ELR (cell line): ENCODE data around the gene TP53I11.

Source experiments
- DNase-seq: peaks from one replicate; pipeline ENCODE4 v3.0.0-alpha.2; 2015; ENCODE audit warnings: low read depth

The TP53I11 gene

DNA sequence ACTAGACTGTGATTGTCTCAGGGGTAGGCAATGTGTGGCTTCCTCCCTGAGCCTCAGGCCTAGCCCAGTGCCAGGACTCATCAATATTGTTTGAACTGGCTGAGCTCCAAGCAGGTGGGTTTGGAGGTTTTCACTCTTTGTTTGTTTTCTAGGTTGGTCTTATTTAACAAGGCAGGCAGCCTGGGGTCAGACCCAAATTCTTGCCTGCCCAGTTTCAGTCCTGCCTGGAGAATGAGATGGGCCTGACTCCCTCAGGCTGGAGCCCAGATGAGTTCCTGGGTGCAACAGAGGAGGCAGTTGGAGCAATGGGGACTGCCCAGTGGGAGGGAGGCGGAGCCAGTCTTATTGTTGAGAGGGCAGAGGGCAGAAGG lies 28.3 kb upstream of the TP53I11 start:
- DNase-seq = no peak

DNA sequence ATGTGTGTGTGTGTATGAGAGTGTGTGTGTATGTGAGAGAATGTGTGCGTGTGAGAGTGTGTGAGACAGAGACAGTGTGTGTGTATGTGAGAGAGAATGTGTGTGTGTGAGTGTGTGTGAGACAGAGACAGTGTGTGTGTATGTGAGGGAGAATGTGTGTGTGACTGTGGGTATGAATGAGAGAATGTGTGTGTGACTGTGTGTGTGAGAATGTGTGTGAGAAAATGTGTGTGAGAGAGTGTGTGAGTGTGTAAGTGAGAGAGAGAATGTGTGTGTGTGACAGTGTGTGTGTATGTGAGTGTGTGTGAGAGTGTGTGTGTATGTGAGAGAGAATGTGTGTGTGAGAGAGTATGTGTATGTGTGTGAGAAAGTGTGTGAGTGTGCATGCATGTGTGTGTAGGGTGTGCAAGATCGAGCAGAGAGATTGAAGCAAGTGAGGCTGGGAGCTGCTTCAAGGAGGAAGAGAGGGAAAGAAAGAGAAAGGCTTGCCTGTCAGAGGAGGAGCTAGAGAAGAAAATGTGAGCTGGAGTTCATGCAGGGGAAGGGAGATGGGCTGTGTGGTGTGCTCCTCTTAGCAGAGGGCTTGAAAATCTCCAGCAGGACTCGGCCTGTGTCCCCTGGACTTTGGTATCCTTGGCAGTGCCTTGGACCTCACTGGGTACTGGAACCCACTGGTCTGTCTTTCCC lies 27.7 kb upstream of the TP53I11 start:
- no peak for DNase-seq

DNA sequence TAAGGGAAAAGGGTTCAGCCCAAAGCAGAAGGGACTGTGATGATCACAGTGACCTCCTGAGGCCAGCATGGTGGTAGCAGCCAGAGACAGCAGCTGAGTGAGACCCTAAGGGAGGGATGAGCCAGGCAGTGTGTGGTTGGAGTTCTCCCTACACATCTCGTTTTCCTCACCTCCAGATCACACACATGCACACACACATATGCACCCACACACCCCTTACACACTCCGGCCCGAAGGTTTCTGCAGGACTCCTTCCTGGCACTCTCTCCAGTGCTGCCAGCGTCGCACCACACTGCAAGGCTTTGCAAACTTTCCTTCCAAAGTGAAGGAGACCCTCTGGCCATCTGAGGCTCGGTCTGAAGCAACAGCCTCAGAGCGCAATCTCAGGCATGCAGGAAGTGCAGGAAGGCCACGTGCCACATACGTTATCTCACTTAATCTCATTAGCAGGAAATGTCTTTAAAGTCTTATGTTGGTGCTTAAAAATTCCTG lies 26.9 kb upstream of the TP53I11 start:
- no peak for DNase-seq

- DNase-seq = no peak
These were observed 25.9 kb upstream of the TP53I11 start for GRCh38 chr11:44976576-44976975.

GRCh38 chr11:44974402-44975000 lies 23.8 kb upstream of the TP53I11 start:
- no peak for DNase-seq

GRCh38 chr11:44973632-44974401 lies 23.1 kb upstream of the TP53I11 start:
- DNase-seq = no peak

DNA sequence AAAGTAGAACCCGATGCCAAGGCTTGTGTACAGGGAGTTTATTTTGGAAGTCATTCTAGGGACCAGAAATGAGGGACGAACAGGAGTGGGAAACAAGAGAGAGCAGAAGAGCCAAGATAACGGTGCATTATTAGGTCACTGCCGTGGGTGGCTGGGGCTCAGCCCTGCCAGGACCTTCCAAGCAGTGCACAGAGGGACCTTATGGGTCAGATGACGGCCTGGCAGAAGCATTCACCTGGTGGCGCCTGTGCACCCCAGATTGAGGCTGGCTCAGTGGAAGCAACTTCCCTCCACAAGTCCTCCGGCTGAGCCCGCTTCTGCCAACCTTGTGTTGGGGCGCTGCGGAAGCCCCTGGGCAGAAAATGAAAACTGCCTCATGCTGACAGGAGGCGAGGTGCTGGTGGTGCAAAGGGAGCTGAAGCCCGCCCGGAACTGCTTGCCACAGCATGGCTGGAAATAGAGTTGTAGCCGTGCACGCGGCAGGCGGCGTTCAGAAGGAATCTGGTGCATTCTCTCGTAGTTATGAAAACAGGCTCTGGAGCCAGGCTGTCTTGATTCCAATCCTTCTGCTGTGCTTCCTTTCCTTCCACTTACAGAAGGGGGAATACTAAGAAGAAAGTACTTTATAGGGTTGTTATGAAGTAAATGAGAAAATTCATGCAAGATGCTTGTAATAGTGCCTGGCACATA lies 22.2 kb upstream of the TP53I11 start:
- no peak for DNase-seq

GRCh38 chr11:44971185-44971584 lies 20.5 kb upstream of the TP53I11 start:
- DNase-seq = no peak

- DNase-seq = no peak
These were observed 19.6 kb upstream of the TP53I11 start for GRCh38 chr11:44970293-44970692.

GRCh38 chr11:44969651-44970252 lies 19.1 kb upstream of the TP53I11 start:
- DNase-seq = no peak

GRCh38 chr11:44968510-44968909 lies 17.8 kb upstream of the TP53I11 start:
- DNase-seq = no peak

- no peak for DNase-seq
These were observed 17.3 kb upstream of the TP53I11 start for GRCh38 chr11:44967930-44968496.

GRCh38 chr11:44966694-44967093 lies 16.0 kb upstream of the TP53I11 start:
- no peak for DNase-seq

DNA sequence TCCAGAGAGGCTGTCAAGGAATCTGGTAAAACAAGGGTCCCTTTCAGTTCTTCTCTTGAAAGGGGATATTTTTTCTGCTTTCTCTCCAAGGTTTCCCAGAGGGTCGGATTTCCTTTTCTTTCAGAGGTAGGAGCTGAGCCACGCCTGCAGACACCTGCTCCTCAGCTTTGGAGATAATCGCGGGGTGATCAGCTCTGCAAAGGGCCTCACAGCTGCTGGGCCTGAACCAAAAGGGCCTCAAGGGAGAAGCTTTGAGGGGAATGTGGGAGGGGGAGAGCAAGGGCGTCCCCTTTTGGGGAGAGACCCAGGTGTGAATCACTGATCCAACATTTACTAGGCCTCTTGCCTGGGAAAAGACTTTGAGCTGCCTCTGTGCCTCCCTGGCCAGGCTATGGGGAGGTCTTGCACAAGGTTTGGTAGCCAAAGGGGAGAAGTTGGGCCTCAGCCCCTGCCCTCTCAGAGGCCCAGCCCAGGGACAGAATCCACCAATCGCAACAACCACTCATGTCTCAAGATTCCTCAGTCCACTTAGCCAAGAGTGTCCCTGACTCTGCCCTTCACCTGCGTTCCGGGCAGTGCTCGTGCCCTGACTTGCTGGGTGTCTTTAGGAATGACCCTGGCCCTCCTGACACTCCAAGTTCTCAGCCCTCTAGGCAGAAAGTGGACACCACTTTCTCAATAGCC lies 14.0 kb upstream of the TP53I11 start:
- no peak for DNase-seq

GRCh38 chr11:44963948-44964347 lies 13.3 kb upstream of the TP53I11 start:
- no peak for DNase-seq

GRCh38 chr11:44963136-44963535 lies 12.5 kb upstream of the TP53I11 start:
- DNase-seq = no peak

DNA sequence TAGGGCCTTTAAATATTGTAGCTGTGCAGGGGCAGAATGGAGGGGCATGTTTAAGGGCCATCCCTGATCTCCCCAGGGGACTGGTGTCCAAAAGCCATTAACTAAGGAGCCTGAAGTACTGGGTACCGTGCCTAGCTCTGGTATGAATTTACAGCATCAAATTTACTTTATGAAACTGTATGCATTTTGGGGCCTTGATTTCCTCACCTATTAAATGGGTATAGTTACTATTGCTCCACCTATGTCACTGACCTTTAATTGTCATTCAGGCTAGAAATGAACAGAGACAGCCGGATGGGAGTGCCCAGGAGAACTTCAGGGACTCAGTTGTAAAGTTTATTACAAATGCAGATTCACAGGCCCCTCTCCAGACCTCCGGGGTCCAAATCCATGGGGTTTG lies 11.8 kb upstream of the TP53I11 start:
- no peak for DNase-seq

DNA sequence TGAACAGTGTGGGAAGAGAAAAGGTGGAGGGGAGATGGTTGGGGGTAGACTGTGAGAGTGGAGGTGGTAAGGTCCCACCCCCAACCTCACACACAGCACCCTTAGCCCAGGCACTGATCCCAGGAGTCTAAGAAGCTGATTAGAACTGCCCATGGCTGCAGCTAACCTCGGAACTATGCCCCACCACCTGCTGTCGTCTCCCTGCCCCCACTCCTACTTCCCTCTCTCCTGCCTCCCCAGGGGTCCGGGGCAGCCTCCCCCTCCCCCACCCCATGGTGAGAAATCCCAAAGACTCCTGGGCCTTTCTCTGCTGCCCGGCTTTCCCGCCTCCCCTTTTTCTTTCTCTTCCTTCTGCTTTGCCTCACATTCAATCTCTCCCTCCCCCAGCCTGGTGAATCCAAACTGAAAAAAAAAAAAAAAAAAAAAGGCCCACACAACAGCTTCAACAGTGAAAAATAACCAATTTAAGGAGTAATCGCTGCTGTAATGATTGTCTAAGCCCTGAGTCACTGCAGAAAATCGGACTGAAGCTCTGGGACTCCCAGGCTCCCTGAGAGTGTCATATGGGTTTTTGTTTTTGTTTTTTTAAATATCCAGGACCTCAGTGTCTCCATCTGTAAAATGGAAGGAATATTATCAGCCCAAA lies 9.6 kb upstream of the TP53I11 start:
- no peak for DNase-seq

- DNase-seq = no peak
These were observed 8.4 kb upstream of the TP53I11 start for GRCh38 chr11:44959064-44959463.

GRCh38 chr11:44957776-44958564 lies 7.3 kb upstream of the TP53I11 start:
- DNase-seq = no peak
